NK-92 (cell line): ENCODE data around the gene TNFSF15.
"Not testable (repeated sequence)": the region's sequence is repeated elsewhere in the genome, so short reads cannot be mapped to it uniquely, and the experiment has no call there.

ENCODE experiments used
- DNase-seq: peaks from one replicate; lab custom pipeline; 2025; ENCODE audit not compliant: unreplicated experiment; lab: John Stamatoyannopoulos, UW

TNFSF15 gene

DNA sequence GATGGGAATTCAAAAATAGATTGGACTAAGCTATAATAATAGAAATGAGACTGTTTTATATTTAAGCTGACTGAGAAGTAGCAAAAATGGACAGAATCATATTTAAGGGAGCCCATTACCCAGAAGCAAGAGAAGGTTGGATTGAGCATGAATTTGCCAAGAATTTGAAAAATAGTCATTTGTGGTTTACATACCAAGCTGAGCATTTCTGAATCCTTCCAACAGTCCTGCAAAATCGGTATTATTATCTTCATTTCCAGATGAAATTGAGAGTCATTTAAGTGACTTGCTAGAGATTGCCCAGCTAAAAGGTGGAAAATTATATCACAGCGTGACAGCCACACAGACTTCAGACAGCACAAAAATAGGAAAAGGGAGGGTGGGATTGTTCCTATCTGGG is 48.4 kb downstream of the TNFSF15 start:
- no peak for DNase-seq

DNA sequence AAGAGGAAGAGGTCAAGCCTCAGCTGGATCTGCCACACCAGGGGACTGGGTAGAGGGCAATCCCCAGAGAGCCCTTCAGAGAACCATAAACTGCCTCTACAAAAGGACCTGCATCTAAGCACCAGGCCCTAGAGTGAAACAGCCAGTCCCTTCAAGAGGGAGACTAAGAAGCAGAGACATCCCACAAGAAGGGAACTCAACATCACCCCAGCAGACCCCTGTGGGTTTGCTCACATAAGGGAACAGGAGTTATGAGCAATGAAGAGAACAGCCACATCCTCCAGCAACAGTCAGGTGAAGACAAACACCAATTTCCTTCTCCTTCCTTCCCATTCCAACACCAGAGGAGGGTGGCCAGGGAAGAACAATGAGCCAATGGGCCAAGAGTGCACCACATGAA is 48.9 kb downstream of the TNFSF15 start:
- no peak for DNase-seq

DNA sequence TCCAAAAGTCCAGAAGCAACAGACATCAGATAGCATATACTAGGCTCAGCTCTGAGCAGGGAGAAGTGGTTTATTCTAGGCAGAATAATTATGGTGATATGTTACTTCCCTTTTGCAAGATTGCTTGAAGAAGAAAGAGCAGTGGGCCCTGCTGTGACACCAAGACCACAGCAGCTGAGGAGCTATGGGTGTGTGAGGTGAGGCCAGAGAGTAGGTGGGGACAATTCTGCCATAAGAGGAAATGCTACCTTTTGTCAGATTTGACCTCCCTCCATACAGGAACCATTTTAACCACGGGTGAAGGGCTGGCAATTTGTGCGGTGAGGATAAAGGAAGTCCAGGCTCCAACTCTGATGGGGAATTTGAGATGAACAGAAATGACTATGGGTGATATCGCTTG is 51.3 kb downstream of the TNFSF15 start:
- DNase-seq = no peak

DNA sequence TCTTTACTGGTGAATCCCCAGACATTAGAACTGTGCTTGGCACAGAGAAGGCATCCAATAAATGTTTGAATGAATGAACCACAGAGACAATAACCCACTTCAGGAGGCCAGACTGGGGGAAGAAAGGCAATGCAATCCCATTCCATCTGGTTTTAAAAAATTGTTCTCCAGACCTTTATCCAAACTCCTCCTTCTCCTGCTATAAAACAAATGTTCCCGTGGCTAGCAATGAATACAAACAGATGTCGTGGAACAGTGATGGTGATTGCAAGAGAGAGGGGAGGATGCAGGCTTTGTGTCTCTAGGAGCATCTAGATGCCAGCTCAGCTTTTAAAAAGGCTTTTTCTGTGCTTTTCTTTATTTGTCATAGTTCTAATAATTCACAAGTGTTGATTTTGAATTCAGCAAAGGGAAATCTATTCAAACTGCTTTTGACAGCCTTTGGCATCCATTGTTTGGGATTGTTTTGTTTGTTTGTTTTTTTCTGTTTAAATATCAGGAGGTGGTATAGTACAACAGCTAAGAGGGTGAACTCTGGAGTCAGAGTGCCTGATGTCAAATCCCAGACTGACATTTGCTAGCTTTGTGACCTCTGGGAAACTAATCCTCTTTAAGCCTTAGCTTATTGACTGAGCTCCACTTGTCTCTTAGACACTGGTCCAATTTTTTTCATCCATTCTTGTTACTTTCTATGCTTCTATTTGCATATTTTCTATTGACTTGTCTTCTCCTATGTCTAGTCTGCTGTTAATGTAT is 59.1 kb downstream of the TNFSF15 start:
- DNase-seq = no peak

DNA sequence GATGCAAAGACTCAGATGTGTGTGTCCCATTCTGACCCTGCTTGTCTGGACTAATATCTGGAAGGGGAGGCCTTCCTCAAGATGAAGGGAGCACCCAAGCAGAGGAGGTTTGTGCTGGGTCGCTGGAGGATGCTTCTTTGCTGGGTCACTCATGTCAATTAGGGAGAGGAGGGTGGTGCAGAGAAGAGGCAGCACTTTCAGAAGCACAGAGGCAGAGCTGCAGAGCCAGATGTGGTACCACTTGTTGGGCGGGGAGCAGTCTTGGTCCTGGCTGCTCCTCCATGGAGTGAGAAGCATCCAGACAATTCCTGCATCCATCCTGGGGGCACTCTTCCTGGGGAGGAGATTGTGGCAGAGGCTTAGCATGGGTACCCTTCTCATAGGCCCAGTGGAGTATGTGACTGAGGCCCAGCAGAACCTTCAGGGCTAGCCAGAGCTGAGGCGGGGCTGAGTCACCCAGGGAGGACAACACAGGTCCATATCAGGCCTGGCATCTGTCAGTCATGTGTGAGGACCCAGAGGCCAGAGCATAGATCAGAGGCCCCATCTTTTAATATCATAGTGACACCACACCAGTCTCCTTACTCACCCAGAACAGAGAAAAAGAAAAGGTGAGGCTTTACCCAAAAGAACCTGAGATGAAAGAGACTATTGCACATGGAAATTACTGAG is 59.8 kb downstream of the TNFSF15 start:
- DNase-seq = no peak

DNA sequence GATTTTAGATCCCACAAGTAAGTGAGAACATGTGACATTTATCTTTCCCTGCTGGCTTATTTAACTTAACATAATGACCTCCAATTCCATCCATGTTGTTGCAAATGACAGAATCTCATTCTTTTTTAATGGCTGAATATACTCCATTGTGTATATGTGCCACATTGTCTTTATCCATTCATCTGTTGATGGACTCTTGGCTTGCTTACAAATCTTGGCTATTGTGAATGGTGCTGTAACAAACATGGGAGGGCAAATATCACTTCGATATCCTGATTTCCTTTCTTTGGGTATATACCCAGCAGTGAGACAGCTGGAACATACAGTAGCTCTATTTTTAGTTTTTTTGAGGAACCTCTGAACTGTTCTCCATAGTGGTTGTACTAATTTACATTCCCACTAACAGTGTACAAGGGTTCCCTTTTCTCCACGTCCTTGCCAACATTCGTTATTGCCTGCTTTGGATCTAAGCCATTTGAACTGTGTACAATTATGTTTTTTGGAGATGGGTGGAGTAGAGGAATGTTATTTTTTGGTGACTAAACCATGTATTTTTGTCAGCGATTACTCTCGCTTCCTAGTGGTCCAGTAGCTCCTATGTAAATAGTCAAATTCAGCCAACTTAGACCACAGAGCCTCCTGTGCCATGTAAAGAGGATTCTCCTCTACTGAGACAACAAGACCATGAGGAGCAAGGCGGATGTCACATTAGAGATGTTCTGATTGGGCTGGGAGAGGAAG is 60.6 kb downstream of the TNFSF15 start:
- no peak for DNase-seq

DNA sequence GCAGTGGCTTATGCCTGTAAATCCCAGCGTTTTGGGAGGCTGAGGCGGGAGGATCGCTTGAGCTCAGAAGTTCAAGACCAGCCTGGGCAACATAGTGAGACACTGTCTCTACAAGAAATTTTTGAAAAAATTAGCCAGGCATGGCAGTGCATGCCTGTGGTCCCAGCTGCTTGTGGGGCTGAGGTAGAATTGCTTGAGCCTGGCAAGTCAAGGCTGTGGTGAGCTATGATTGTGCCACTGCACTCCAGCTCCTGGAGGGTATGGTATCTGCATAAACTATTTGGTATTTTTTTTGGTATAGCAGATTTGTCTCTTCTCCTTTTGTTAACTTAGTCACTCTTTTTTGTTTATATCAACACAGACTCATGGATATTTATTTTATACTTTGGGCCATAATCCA is 62.4 kb downstream of the TNFSF15 start:
- no peak for DNase-seq

DNA sequence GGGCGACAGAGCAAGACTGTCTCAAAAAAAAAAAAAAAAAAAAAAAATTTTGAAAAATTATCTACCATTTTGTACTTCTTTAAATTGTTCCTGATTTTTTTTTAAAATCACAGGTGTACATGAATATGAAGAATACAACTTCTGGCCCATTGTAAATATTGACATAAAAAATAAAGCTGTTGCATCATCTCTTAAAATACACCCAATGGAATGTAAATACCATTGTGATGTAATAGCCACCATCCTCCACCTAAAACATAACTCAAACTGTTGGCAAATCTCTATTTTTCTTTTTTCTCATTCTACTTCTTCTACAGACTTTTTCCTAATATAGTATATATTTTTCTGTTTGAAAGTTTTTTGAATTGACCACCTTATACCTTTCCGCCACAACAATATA is 62.9 kb downstream of the TNFSF15 start:
- DNase-seq = no peak

DNA sequence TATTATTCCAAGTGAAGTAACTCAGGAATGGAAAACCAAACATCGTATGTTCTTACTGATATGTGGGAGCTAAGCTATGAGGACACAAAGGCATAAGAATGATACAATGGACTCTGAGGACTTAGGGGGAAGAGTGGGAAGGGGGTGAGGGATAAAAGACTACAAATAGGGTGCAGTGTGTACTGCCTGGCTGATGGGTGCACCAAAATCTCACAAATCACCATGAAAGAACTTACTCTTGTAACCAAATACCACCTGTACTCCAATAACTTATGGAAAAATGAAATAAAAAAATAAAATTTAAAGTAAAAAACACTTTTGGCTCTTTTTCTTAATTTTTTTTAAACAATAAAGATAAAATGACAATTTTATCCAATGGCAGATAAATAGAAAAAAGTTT is 64.3 kb downstream of the TNFSF15 start:
- not testable (repeated sequence) for DNase-seq

DNA sequence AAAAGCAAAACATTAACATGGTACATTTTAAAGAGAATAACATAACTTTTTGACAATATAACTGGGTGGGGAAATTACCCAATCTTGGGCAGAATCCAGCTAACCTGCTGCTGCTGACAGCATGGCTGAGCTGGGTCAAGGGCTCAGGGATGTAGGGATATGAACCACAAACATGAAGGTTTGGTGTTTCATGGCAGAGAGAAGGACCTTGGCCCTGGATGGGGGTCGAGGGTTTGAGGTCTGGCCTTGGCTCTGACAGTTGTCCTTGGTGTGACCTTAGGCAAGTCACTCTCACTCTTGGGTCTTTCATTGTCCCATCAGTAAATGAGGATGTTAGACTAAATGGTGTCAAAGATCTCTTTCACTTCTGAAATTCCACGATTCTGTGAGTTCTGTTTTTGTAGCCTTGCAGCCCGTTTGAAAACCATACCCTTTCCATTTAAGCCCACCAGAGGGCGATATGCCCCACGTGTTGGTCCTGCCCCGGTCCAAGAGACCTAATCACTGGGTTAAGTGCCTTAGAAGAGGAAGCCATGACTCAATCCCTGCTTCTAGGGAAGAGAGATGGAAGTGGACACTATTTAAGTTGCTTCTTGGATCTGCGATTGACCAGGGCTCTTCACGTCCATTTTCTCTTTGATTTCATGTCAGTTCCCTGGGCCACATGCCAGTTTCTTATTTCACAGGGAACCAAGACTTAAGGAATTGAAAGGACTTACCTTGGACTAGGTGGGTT is 67.1 kb downstream of the TNFSF15 start:
- DNase-seq = no peak

DNA sequence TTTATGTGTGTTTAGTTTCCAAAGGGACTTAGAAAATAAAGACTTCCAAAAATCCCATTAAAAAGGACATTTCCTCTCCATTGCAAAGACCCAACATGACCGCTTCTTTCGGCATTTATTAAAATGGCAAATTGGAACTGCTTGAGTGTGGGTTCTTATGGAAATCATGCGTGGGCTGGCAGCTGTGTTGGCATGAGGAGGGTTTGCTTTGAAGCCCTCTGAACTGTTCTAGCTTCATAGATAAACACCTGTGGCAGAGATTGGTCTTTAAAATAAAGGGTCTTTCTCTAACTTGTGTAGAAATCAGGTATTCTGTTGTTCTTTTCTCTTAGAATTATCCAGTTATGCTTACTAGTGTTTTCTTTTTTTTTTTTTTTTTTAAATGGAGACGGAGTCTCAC is 68.0 kb downstream of the TNFSF15 start:
- DNase-seq = no peak

DNA sequence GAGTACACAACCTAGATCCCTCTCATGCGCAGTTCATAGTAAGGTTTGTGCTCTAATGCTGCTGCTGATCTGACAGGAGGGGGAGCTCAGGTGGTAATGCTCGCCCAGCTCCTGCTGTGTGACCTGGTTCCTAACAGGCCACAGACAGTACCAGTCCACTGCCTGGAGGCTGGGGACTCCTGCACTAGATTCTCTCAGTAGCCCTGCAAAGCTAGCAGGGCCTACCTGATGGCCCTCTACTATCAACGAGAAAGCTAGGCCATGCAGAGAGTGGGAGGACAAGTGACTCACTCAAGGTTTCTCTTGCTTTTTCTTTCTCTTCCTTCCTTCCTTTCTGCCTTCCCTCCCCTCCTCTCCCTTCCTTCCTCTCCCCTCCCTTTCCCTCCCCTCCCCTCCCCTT is 68.7 kb downstream of the TNFSF15 start:
- DNase-seq = no peak

DNA sequence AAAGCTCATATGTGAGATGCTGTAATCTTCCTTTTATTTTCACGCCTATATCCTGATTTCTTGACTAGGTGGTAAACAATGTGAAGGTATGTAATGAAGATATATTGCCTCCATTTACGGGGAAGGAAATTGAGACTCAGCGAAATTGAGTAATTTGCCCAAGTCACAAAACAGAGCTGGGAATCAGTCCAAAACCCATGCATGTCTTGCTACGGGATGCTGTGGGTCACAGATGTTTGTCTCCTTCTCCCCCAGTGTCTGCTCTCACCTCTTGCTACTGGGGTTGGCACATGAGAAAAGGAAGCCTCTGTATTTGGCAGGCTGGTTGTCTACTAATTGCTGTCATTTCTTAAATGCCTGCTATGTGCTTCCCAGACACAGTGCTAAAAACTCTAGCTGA is 70.1 kb downstream of the TNFSF15 start:
- no peak for DNase-seq

DNA sequence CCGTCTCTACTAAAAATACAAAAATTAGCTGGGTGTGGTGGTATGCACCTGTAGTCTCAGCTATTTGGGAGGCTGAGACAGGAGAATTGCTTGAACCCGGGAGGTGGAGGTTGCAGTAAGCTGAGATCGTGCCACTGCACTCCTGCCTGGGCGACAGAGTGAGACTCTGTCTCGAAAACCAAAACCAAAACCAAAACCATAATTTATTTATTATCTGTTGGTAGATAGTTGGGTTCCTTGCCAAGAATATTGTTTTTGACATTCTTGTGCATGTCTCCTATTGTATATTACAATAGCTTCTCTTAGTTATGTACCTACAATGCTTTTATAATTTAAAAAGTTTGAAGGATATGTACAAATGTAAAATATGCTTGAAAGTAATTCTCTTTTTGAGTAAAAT is 70.7 kb downstream of the TNFSF15 start:
- not testable (repeated sequence) for DNase-seq
